HL-60 (cell line): ENCODE data around the gene UNK.

ENCODE experiments used
- DNase-seq, 2 experiments: peaks; one replicate each; pipeline ENCODE4 v3.0.0-alpha.2; 2010 to 2020; ENCODE audit warnings: low read depth in 1 of 2, low spot score in 1 of 2
- H3K27ac ChIP-seq: fragments of 250-450 bp; sonication (Bioruptor Pico); replicated peaks from 2 replicates; pipeline ENCODE4 v1.5.1; 2020; ENCODE audit warnings: mild to moderate bottlenecking, moderate library complexity
- H3K27me3 ChIP-seq: fragments of 250-450 bp; sonication (Bioruptor Pico); 2 replicates; pipeline ENCODE4 v1.5.1; 2021; ENCODE audit warnings: mild to moderate bottlenecking, moderate library complexity; ENCODE audit not compliant: insufficient read depth, poor library complexity, severe bottlenecking
- H3K4me3 ChIP-seq: replicated peaks from 2 replicates; pipeline ENCODE4 v1.5.1; 2011; ENCODE audit warnings: mild to moderate bottlenecking, control low read depth, low read length; ENCODE audit not compliant: insufficient read depth
- CTCF ChIP-seq: IDR thresholded peaks from one replicate; pipeline ENCODE4 v1.5.1; 2011; ENCODE audit warnings: low read length, control low read depth, inconsistent platforms; ENCODE audit not compliant: insufficient read depth
- GABPA ChIP-seq: IDR thresholded peaks from 2 replicates; pipeline ENCODE4 v1.6.1; 2012; ENCODE audit warnings: low read depth
- POLR2AphosphoS5 ChIP-seq: IDR thresholded peaks from 2 replicates; pipeline ENCODE4 v1.6.1; 2012; ENCODE audit warnings: low read depth
- REST ChIP-seq: IDR thresholded peaks from 2 replicates; pipeline ENCODE4 v1.6.1; 2012; ENCODE audit warnings: low read depth; ENCODE audit not compliant: insufficient replicate concordance
- SPI1 ChIP-seq: IDR thresholded peaks from 2 replicates; pipeline ENCODE4 v1.6.1; 2012; ENCODE audit warnings: low read depth, mild to moderate bottlenecking, borderline replicate concordance

Gene UNK

GRCh38 chr17:75743625-75744206, 40.9 kb upstream of the UNK start:
- DNase-seq, result no peak
- H3K4me3 ChIP-seq, result no peak overlapping the region
- no peak overlapping the region for H3K27ac ChIP-seq
- no peaks in the 10 kb centered on the region for H3K27me3 ChIP-seq
- TF ChIP-seq POLR2AphosphoS5 (no peak), GABPA (no peak), REST (no peak), SPI1 (no peak), CTCF (no peak)

GRCh38 chr17:75748706-75749105, 35.9 kb upstream of the UNK start:
- TF ChIP-seq CTCF (no peak), POLR2AphosphoS5 (no peak), GABPA (no peak), SPI1 (no peak), REST (no peak)
- Histone ChIP-seq H3K27ac (no peak overlapping the region), H3K4me3 (no peak overlapping the region), H3K27me3 (no peaks in the 10 kb centered on the region)
- DNase-seq, result no peak

- DNase-seq, result peak in 1 of 2 experiments; percentile 78
- Histone ChIP-seq H3K4me3 (no peak overlapping the region), H3K27me3 (no peaks in the 10 kb centered on the region), H3K27ac (no peak overlapping the region)
- peak; percentile 77 for TF ChIP-seq CTCF
- TF ChIP-seq GABPA, result no peak
These were observed 34.8 kb upstream of the UNK start for GRCh38 chr17:75749545-75750389.
